ENCODE data around the gene RNASEH2C. TPM values are rescaled to one million over a fixed set of nuclear protein-coding genes. Genes with fewer than 3 reads are reported as not detected.

RNASEH2C gene
- total RNA-seq, 1 donor from 2014 or later: 38.6 TPM

DNA sequence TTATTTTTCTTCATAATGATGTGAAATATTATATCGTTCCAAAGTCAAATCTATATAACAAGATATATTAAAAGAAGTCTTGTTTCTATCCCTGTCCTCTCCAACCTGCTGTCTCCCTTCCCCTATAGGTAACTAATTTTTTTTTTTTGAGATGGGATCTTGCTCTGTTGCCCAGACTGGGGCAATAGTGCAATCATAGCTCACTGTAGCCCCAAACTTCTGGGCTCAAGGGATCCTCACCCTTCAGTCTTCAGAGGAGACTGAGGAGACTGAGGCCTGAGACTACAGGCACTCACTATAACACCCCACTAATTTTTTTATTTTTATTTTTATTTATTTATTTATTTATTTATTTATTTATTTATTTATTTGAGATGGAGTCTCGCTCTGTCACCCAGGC lies 47.6 kb downstream of the RNASEH2C start:
- Mint-ChIP-seq H3K27ac (ENCODE audit: unreplicated experiment) (no peak overlapping the region), H3K27me3 (ENCODE audit: unreplicated experiment) (no peaks in the 10 kb centered on the region), H3K9me3 (ENCODE audit: unreplicated experiment) (no peaks in the 10 kb centered on the region), H3K36me3 (ENCODE audit: low read depth, unreplicated experiment) (no peaks in the 10 kb centered on the region), H3K4me3 (ENCODE audit: unreplicated experiment) (no peak overlapping the region), H3K4me1 (ENCODE audit: unreplicated experiment) (no peaks in the 10 kb centered on the region)
- TF ChIP-seq, protein P1, sequence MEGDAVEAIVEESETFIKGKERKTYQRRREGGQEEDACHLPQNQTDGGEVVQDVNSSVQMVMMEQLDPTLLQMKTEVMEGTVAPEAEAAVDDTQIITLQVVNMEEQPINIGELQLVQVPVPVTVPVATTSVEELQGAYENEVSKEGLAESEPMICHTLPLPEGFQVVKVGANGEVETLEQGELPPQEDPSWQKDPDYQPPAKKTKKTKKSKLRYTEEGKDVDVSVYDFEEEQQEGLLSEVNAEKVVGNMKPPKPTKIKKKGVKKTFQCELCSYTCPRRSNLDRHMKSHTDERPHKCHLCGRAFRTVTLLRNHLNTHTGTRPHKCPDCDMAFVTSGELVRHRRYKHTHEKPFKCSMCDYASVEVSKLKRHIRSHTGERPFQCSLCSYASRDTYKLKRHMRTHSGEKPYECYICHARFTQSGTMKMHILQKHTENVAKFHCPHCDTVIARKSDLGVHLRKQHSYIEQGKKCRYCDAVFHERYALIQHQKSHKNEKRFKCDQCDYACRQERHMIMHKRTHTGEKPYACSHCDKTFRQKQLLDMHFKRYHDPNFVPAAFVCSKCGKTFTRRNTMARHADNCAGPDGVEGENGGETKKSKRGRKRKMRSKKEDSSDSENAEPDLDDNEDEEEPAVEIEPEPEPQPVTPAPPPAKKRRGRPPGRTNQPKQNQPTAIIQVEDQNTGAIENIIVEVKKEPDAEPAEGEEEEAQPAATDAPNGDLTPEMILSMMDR (IDR thresholded peaks at IDR 0.05; ENCODE audit: unreplicated experiment): no peak
- DNase-seq (ENCODE audit: low spot score): no peak

DNA sequence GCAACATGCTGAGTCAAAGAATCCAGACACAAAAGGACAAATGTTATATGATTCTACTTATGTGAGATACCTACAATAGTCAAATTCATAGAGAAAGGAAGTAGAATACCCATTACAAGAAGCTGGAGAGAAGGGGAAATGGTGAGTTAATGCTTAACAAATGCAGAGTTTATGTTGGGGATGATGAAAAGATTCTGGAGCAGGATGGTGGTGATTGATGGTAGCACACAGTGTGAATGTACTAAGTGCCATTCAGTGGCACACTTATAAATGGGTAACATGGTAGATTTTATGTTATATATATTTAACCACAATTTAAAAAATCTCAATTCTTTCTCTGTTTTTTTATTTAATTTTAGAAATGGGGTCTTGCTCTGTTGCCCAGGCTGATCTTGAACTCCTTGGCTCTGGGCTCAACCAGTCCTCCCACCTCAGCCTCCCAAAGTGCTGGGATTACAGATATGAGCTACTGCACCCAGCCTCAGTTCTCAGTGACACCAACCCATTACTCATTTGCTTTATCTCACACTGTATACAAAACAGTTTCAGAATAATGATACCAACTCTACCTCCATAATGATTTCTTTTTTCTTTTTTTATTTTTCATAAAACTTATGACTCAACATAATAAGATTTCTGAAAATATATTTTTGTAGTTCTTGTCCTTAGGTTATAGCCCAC lies 48.3 kb downstream of the RNASEH2C start:
- H3K9me3 Mint-ChIP-seq (ENCODE audit: unreplicated experiment): no peaks in the 10 kb centered on the region
- no peaks in the 10 kb centered on the region for H3K36me3 Mint-ChIP-seq (ENCODE audit: low read depth, unreplicated experiment)
- H3K27ac Mint-ChIP-seq (ENCODE audit: unreplicated experiment): no peak overlapping the region
- H3K27me3 Mint-ChIP-seq (ENCODE audit: unreplicated experiment): no peaks in the 10 kb centered on the region
- TF ChIP-seq, protein P1 (IDR thresholded peaks at IDR 0.05; ENCODE audit: unreplicated experiment): no peak
- no peak for DNase-seq (ENCODE audit: low spot score)
- no peak overlapping the region for H3K4me3 Mint-ChIP-seq (ENCODE audit: unreplicated experiment)
- H3K4me1 Mint-ChIP-seq (ENCODE audit: unreplicated experiment): no peaks in the 10 kb centered on the region

Other genes with a start within 250 kb of the RNASEH2C start
- 4,747 TPM for gene MALAT1, start 221.8 kb downstream of the RNASEH2C start, total RNA-seq (ENCODE audit: unreplicated experiment)
- 99.1 TPM for gene SCYL1, start 195.7 kb downstream of the RNASEH2C start, total RNA-seq (ENCODE audit: unreplicated experiment)
- 1.7 TPM for gene LTBP3, start 162.4 kb downstream of the RNASEH2C start, total RNA-seq (ENCODE audit: unreplicated experiment)
- gene ZNRD2, start 150.3 kb downstream of the RNASEH2C start, total RNA-seq (ENCODE audit: unreplicated experiment): 37.4 TPM
- gene FAM89B, start 148.3 kb downstream of the RNASEH2C start, total RNA-seq (ENCODE audit: unreplicated experiment): 44.7 TPM
- gene EHBP1L1, start 144.7 kb downstream of the RNASEH2C start, total RNA-seq (ENCODE audit: unreplicated experiment): 4.7 TPM
- gene KCNK7, start 125.0 kb downstream of the RNASEH2C start, total RNA-seq (ENCODE audit: unreplicated experiment): 2.0 TPM
- gene MAP3K11, start 106.6 kb downstream of the RNASEH2C start, total RNA-seq (ENCODE audit: unreplicated experiment): 238 TPM
- 76.1 TPM for gene PCNX3, start 105.0 kb downstream of the RNASEH2C start, total RNA-seq (ENCODE audit: unreplicated experiment)
- gene SIPA1, start 82.7 kb downstream of the RNASEH2C start, total RNA-seq (ENCODE audit: unreplicated experiment): 267 TPM
- gene RELA, start 57.9 kb downstream of the RNASEH2C start, total RNA-seq (ENCODE audit: unreplicated experiment): 62.6 TPM
- 28.2 TPM for gene KAT5, start 8.5 kb downstream of the RNASEH2C start, total RNA-seq (ENCODE audit: unreplicated experiment)
- 3.4 TPM for gene AP5B1, start 60.2 kb upstream of the RNASEH2C start, total RNA-seq (ENCODE audit: unreplicated experiment)
- not detected for gene OVOL1, start 66.3 kb upstream of the RNASEH2C start, total RNA-seq (ENCODE audit: unreplicated experiment)
- gene SNX32, start 113.2 kb upstream of the RNASEH2C start, total RNA-seq (ENCODE audit: unreplicated experiment): 1.2 TPM
- gene CFL1, start 137.4 kb upstream of the RNASEH2C start, total RNA-seq (ENCODE audit: unreplicated experiment): 1,740 TPM
- 73.8 TPM for gene MUS81, start 139.6 kb upstream of the RNASEH2C start, total RNA-seq (ENCODE audit: unreplicated experiment)
- 248 TPM for gene EFEMP2, start 152.0 kb upstream of the RNASEH2C start, total RNA-seq (ENCODE audit: unreplicated experiment)
- gene CTSW, start 159.0 kb upstream of the RNASEH2C start, total RNA-seq (ENCODE audit: unreplicated experiment): not detected
- gene FIBP, start 167.7 kb upstream of the RNASEH2C start, total RNA-seq (ENCODE audit: unreplicated experiment): 75.6 TPM
- gene CCDC85B, start 169.9 kb upstream of the RNASEH2C start, total RNA-seq (ENCODE audit: unreplicated experiment): 90.7 TPM
- 1.3 TPM for gene FOSL1, start 179.6 kb upstream of the RNASEH2C start, total RNA-seq (ENCODE audit: unreplicated experiment)
- 31.1 TPM for gene C11orf68, start 198.3 kb upstream of the RNASEH2C start, total RNA-seq (ENCODE audit: unreplicated experiment)
- gene DRAP1, start 198.6 kb upstream of the RNASEH2C start, total RNA-seq (ENCODE audit: unreplicated experiment): 79.6 TPM
- not detected for gene TSGA10IP, start 224.7 kb upstream of the RNASEH2C start, total RNA-seq (ENCODE audit: unreplicated experiment)
- 46.5 TPM for gene SART1, start 240.9 kb upstream of the RNASEH2C start, total RNA-seq (ENCODE audit: unreplicated experiment)

Measured in endothelial cell (in vitro differentiated cells).